Mesothelial cell of epicardium (in vitro differentiated cells): ENCODE data around the gene ATXN1. TPM values are rescaled to one million over a fixed set of nuclear protein-coding genes. Genes with fewer than 3 reads are reported as not detected.

Experiments
- DNase-seq, 2 experiments: peaks; one replicate each; pipeline ENCODE4 v3.0.0; 2021; ENCODE audit warnings: low spot score in 2 of 2; ENCODE audit not compliant: unreplicated experiment in 2 of 2
- H3K27ac Mint-ChIP-seq: 2 replicates; pipeline ENCODE4 v1.8.0; 2021; ENCODE audit warnings: mixed read lengths
- H3K27me3 Mint-ChIP-seq: 2 replicates; pipeline ENCODE4 v1.8.0; 2021; ENCODE audit warnings: low read depth, mixed read lengths
- H3K36me3 Mint-ChIP-seq: 2 replicates; pipeline ENCODE4 v1.8.0; 2021; ENCODE audit warnings: mixed read lengths
- H3K4me1 Mint-ChIP-seq: 2 replicates; pipeline ENCODE4 v1.8.0; 2021; ENCODE audit warnings: mixed read lengths
- H3K4me3 Mint-ChIP-seq: 2 replicates; pipeline ENCODE4 v1.8.0; 2021; ENCODE audit warnings: mild to moderate bottlenecking, moderate library complexity, mixed read lengths
- H3K9me3 Mint-ChIP-seq: 2 replicates; pipeline ENCODE4 v1.8.0; 2021; ENCODE audit warnings: mixed read lengths
- CTCF ChIP-seq: fragments of 200-600 bp; sonication (generic); IDR thresholded peaks from one replicate; pipeline ENCODE4 v1.5.0; 2021; ENCODE audit warnings: antibody characterized with exemption; ENCODE audit not compliant: unreplicated experiment
- total RNA-seq: library from RNA; stranded (reverse); gene quantifications from 3 replicates; pipeline ENCODE4 v1.2.1, GENCODE V29; 2021

Gene ATXN1
- total RNA-seq, 1 donor from 2014 or later, result 59.5 TPM

- Mint-ChIP-seq H3K27ac (no peak overlapping the region), H3K9me3 (no peaks in the 10 kb centered on the region), H3K4me3 (no peak overlapping the region), H3K27me3 (no peaks in the 10 kb centered on the region), H3K4me1 (peaks cover 69% of the 10 kb centered on the region), H3K36me3 (peaks cover 11% of the 10 kb centered on the region)
- no peak for DNase-seq
- no peak for TF ChIP-seq CTCF
Measured at GRCh38 chr6:16752206-16752866, 8.9 kb downstream of the ATXN1 start.

DNA sequence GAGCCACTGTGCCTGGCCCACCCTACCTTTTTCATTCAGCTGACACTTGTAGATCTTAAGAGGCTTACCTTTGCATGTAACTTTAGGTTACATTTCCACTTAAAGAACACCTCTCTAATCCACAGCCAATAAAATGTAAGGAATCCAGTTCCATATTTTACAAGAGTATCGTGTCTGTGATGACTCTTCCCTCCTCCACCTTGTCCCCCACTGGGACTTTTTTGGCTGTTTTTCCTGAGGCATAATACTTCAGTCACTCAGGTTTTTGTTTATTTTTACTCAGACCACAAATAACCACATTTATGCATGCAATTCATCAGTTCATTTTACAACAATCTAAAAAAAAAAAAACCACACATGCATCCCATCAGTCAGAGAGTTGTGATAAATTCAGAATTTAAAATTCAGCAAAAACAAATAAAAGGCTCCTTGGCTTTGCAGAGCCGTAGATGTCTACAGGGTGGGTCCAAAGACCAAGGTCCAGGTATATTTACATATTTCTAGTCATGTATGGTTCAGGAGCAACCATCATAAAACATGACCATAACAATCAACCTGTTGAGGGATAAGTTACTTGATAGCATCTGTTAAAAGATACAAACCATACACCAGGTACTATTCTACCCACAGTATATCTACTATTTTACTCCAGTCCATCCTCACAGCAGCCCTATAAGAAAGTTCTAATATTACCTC lies 9.9 kb downstream of the ATXN1 start:
- Mint-ChIP-seq H3K27me3 (no peaks in the 10 kb centered on the region), H3K27ac (no peak overlapping the region), H3K9me3 (no peaks in the 10 kb centered on the region), H3K36me3 (peaks cover 11% of the 10 kb centered on the region), H3K4me3 (no peak overlapping the region), H3K4me1 (peaks cover 68% of the 10 kb centered on the region)
- no peak for TF ChIP-seq CTCF
- no peak for DNase-seq

GRCh38 chr6:16750566-16750965 lies 10.7 kb downstream of the ATXN1 start:
- DNase-seq, result no peak
- Mint-ChIP-seq H3K27ac (no peak overlapping the region), H3K36me3 (peaks cover 11% of the 10 kb centered on the region), H3K4me3 (no peak overlapping the region), H3K4me1 (peaks cover 72% of the 10 kb centered on the region), H3K27me3 (no peaks in the 10 kb centered on the region), H3K9me3 (no peaks in the 10 kb centered on the region)
- TF ChIP-seq CTCF, result no peak

GRCh38 chr6:16749516-16750485 lies 11.5 kb downstream of the ATXN1 start:
- DNase-seq, result no peak
- Mint-ChIP-seq H3K27ac (peak overlapping the region; percentile 7), H3K4me1 (peaks cover 70% of the 10 kb centered on the region), H3K9me3 (no peaks in the 10 kb centered on the region), H3K36me3 (peaks cover 11% of the 10 kb centered on the region), H3K4me3 (no peak overlapping the region), H3K27me3 (no peaks in the 10 kb centered on the region)
- TF ChIP-seq CTCF, result no peak

GRCh38 chr6:16748025-16748319 lies 13.3 kb downstream of the ATXN1 start:
- Mint-ChIP-seq H3K9me3 (no peaks in the 10 kb centered on the region), H3K27me3 (no peaks in the 10 kb centered on the region), H3K27ac (peak overlapping the region; percentile 90), H3K4me3 (no peak overlapping the region), H3K36me3 (peaks cover 13% of the 10 kb centered on the region), H3K4me1 (peaks cover 78% of the 10 kb centered on the region)
- TF ChIP-seq CTCF, result no peak
- no peak for DNase-seq
